Cardiac fibroblast (primary cell): ENCODE results near the gene SMOC2.
"Not testable (repeated sequence)": the region's sequence is repeated elsewhere in the genome, so short reads cannot be mapped to it uniquely, and the experiment has no call there.

ENCODE experiments used
- DNase-seq, 2 donors: peaks; one replicate each; pipeline versions ENCODE4 v3.0.0 to v3.0.0-alpha.2; 2010; ENCODE audit warnings: low read depth in 2 of 2
- H3K4me3 ChIP-seq, 2 donors: replicated peaks in 1 of 2; 1 replicate in 1 of 2; 2 replicates in 1 of 2; pipeline ENCODE4 v1.5.1; 2011; ENCODE audit warnings: low read depth in 2 of 2, low read length in 2 of 2, mild to moderate bottlenecking in 2 of 2, moderate library complexity in 1 of 2
- TF ChIP-seq, protein P1 (sequence below): IDR thresholded peaks from one replicate; pipeline ENCODE4 v1.5.1; 2011; ENCODE audit warnings: low read depth, mild to moderate bottlenecking, low read length, inconsistent platforms

SMOC2 gene

DNA sequence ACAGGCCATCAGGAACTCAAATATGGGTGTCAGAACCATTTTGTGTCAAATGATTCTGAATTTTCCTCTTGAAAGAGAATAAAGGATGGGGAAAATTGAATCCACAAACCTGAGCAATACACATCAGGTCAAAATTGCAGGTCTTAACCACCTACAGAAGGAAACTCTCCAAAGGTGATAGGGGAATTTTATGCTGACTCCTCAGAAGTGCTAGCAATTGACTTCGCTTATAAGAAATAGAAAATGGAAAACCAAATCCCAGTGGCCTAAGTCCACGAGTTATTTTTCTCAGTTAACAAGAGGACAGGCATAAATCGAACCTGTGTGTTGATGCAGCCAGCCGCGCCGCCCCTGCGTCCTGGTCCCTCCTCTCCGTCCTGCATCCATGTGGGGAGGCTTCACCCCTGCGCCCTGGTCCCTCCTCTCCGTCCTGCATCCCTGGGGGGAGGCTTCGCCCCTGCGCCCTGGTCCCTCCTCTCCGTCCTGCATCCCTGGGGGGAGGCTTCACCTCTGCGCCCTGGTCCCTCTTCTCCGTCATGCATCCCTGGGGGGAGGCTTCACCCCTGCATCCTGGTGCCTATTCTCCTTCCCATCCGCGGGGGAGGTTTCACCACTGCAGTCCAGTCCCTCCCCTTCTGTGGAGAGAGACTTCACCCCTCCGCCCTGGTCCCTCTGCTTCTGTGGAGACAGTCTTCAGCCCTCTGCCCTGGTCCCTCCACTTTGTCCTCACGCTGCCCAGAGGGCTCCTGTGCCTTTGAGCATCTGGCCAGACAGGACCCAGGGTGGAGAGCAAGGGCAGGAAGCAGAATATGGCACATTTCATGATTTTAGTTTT, 230.3 kb downstream of the SMOC2 start:
- no peak overlapping the region for H3K4me3 ChIP-seq
- TF ChIP-seq, protein P1, sequence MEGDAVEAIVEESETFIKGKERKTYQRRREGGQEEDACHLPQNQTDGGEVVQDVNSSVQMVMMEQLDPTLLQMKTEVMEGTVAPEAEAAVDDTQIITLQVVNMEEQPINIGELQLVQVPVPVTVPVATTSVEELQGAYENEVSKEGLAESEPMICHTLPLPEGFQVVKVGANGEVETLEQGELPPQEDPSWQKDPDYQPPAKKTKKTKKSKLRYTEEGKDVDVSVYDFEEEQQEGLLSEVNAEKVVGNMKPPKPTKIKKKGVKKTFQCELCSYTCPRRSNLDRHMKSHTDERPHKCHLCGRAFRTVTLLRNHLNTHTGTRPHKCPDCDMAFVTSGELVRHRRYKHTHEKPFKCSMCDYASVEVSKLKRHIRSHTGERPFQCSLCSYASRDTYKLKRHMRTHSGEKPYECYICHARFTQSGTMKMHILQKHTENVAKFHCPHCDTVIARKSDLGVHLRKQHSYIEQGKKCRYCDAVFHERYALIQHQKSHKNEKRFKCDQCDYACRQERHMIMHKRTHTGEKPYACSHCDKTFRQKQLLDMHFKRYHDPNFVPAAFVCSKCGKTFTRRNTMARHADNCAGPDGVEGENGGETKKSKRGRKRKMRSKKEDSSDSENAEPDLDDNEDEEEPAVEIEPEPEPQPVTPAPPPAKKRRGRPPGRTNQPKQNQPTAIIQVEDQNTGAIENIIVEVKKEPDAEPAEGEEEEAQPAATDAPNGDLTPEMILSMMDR: no peak
- DNase-seq: no peak

DNA sequence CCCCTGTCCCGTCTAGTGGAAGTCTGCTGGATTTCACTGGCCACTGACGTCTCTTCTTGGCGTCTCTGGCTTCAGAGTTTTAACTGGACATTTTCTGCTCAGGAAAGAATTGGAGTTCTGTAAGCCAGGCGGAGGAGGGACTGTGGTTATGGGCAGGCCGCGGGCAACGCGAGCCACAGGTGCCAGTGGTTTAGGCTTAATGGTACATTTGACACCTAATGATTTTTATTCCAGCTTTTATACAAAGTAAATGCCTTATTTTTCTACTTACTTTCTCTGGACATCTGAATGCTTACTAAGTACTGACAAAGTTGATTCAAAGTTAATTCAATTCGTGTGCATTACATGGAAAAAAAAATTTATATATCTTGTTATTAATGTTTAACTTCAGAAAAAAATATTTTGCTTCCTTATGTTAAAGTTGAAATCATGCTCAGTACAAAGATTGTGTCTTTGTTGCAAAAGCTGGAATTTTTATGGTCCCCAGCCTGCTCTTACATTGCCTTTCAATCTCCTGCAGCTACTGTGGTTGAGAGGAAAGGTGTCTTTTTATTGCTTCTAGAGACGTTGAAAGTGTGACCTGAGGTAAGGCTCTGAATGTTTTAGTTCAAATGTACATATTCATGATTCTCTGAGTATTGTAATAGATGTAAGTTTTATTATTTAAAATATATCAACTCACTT, 231.0 kb downstream of the SMOC2 start:
- DNase-seq: no peak
- no peak overlapping the region for H3K4me3 ChIP-seq
- TF ChIP-seq, protein P1: no peak

DNA sequence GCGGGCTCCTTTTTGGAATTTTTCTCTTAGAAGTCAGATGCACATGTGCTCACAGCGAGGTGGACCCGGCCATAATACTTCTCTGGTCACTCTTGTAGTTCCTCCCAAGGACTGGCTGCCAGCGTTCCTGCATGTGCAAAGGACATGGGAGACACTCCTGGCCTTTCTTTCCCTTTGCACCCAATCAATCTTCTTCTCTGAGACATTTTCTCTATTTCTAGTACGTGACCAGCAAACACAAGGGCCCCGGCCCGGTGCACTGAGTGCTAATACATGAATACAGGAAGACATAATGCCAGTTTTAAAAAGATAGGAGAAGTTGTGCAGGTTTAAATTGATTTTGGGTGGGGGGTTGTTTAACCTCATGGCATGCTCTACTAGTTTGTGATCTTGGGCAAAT, 233.6 kb downstream of the SMOC2 start:
- H3K4me3 ChIP-seq: no peak overlapping the region
- TF ChIP-seq, protein P1: no peak
- DNase-seq: no peak

DNA sequence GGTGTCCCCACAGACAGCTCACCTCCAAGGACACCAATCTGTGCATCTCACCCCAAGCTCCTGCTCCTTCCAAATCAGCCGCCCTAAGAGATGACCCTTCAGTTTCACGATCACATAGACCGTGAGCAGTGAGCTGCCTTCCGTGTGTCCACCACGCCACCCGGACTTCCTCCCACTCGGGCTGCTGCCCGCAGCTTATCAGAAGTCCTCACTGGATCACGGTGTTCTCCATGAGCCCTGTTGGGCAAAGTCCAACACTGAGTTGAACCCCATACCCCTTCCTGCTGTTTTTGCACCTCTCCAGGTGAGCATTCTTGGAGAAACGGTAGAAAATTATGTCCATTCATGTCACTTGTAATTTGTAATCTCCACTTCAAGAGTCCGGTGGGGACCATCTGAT, 234.4 kb downstream of the SMOC2 start:
- TF ChIP-seq, protein P1: no peak
- no peak for DNase-seq
- H3K4me3 ChIP-seq: no peak overlapping the region

DNA sequence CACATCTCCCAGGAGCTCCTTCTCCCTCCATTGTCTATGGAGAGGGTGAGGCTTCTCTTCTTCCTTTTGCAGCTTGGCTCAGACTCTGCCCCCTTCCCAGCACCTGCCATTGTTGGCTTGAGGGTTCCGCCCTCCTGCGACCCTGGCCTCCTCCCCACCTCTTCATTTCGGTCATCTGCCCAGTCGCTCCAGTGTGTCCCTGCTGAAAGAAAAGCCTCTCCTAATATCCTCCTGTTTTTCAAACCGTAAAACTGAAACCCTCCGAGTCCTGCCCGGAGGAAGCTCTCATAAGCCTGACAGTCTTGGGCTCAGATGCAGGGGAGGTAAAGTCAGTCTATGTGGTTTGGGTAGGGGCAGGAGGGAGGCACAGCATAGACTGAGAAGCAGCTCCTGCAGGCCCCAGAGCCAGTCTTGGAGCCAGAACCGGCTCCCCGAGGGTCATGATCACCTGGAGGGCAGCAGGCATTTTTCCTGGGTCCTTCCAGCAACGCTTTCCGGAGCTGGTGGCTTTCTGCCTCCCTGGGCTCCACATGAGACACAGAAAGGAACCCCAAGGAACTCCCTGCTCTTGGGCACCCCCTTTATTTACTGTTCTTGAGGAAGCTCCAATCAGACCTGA, 235.1 kb downstream of the SMOC2 start:
- TF ChIP-seq, protein P1: no peak
- no peak overlapping the region for H3K4me3 ChIP-seq
- no peak for DNase-seq

DNA sequence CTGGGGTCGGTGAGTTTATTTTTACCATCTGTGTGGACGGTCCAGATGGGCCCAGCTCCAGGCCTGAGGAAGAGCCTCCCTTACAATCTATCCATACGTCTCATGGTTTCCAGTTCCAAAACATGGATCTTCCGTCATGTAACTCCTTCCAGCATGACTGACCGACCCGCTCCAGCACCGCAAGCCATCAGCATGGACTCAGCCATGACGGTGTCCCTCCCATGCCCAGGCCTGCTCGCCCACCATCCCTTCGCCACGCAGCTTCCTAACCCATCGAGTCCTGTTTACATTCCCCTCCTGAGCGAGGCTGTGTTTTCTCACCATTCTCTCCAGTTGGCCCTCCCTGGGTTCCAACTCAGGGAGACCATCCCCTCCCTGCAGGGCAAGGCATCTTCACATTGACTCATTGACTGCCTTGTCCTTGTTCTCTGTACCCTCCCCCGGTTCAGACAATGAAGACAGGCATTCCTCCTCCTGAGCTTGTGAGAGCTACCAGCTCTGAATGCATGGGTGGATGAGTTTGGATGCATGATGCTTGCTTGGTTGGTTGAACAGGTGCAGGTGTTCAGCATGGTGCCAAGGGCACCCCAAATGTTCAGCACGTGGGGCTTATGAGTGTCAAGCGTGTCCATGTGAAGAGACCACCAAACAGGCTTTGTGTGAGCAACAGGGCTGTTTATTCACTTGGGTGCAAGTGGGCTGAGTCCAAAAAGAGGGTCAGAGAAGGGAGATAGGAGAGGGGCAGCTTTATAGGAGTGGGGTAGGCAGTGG, 235.8 kb downstream of the SMOC2 start:
- H3K4me3 ChIP-seq: no peak overlapping the region
- no peak for DNase-seq
- TF ChIP-seq, protein P1: no peak

DNA sequence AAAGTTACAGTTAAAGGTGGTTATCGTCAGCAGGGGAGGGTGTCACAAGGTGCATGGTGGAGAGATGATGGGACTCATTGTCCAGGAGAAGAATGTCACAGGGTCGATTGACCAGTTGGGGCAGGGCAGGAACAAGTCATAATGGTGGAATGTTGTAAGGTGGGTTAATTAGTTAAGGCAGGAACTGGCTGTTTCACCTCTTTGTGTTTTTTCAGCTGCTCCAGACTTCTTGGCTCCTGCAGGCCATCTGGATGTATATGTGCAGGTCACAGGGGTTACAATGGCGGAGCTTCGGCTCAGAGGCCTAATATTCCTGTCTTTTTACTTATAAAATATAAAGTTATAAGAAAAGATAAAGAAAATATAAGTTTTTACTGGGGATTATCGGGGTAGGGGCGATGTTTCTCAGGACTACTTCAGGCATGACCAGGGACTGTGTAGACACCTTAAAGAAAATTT, 236.4 kb downstream of the SMOC2 start:
- H3K4me3 ChIP-seq, DNase-seq: not testable (repeated sequence)
